WTC11 (cell line): ENCODE results near the gene BRAF.

ENCODE experiments used
- AFF4 ChIP-seq: sonication (generic); formaldehyde crosslinking; IDR thresholded peaks from 2 replicates; pipeline ENCODE4 v1.8.1; 2023; ENCODE audit warnings: mild to moderate bottlenecking, missing genetic modification reagents, borderline replicate concordance
- ATF1 ChIP-seq: sonication (generic); formaldehyde crosslinking; IDR thresholded peaks from 2 replicates; pipeline ENCODE4 v1.8.1; 2023; ENCODE audit warnings: mild to moderate bottlenecking, moderate library complexity, missing genetic modification reagents
- JAZF1 ChIP-seq: fragments of 250-450 bp; sonication (Bioruptor Pico); IDR thresholded peaks from 2 replicates; pipeline ENCODE4 v1.9.0; 2021; ENCODE audit warnings: moderate library complexity, mild to moderate bottlenecking, inconsistent platforms
- SP1 ChIP-seq: sonication (generic); formaldehyde crosslinking; conservative IDR thresholded peaks from 2 replicates; pipeline ENCODE4 v1.8.1; 2022; ENCODE audit warnings: missing genetic modification reagents
- USF2 ChIP-seq: sonication (generic); formaldehyde crosslinking; IDR thresholded peaks from 2 replicates; pipeline ENCODE4 v1.8.1; 2023; ENCODE audit warnings: mild to moderate bottlenecking, missing genetic modification reagents, moderate library complexity
- TF ChIP-seq, protein P1 (sequence below): fragments of 200-600 bp; IDR thresholded peaks from 2 replicates; pipeline ENCODE4 v1.8.0; 2022; ENCODE audit warnings: antibody characterized with exemption
- TF ChIP-seq, protein P2 (sequence below): fragments of 250-450 bp; sonication (Bioruptor Pico); IDR thresholded peaks from 2 replicates; pipeline ENCODE4 v1.9.0; 2021; ENCODE audit warnings: mild to moderate bottlenecking
- TF ChIP-seq, protein P3 (sequence below): fragments of 250-450 bp; sonication (Bioruptor Pico); IDR thresholded peaks from 2 replicates; pipeline ENCODE4 v2.1.2; 2022; ENCODE audit warnings: mild to moderate bottlenecking, moderate library complexity

GRCh38 chr7:140863184-140863583, 61.5 kb downstream of the BRAF start:
- TF ChIP-seq, protein P1, sequence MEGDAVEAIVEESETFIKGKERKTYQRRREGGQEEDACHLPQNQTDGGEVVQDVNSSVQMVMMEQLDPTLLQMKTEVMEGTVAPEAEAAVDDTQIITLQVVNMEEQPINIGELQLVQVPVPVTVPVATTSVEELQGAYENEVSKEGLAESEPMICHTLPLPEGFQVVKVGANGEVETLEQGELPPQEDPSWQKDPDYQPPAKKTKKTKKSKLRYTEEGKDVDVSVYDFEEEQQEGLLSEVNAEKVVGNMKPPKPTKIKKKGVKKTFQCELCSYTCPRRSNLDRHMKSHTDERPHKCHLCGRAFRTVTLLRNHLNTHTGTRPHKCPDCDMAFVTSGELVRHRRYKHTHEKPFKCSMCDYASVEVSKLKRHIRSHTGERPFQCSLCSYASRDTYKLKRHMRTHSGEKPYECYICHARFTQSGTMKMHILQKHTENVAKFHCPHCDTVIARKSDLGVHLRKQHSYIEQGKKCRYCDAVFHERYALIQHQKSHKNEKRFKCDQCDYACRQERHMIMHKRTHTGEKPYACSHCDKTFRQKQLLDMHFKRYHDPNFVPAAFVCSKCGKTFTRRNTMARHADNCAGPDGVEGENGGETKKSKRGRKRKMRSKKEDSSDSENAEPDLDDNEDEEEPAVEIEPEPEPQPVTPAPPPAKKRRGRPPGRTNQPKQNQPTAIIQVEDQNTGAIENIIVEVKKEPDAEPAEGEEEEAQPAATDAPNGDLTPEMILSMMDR, result no peak
- TF ChIP-seq, protein P2, sequence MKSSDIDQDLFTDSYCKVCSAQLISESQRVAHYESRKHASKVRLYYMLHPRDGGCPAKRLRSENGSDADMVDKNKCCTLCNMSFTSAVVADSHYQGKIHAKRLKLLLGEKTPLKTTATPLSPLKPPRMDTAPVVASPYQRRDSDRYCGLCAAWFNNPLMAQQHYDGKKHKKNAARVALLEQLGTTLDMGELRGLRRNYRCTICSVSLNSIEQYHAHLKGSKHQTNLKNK (CRISPR knock-in tag), result no peak
- TF ChIP-seq AFF4 (CRISPR knock-in tag) (no peak), JAZF1 (CRISPR knock-in tag) (no peak), USF2 (no peak), ATF1 (CRISPR knock-in tag) (no peak), SP1 (no peak)
- TF ChIP-seq, protein P3, sequence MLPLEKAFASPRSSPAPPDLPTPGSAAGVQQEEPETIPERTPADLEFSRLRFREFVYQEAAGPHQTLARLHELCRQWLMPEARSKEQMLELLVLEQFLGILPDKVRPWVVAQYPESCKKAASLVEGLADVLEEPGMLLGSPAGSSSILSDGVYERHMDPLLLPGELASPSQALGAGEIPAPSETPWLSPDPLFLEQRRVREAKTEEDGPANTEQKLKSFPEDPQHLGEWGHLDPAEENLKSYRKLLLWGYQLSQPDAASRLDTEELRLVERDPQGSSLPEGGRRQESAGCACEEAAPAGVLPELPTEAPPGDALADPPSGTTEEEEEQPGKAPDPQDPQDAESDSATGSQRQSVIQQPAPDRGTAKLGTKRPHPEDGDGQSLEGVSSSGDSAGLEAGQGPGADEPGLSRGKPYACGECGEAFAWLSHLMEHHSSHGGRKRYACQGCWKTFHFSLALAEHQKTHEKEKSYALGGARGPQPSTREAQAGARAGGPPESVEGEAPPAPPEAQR (CRISPR knock-in tag), result no peak
